Pancreas (tissue), 10 donors: ENCODE results near the gene DCAF16. TPM values are rescaled to one million over a fixed set of nuclear protein-coding genes. Genes with fewer than 3 reads are reported as not detected.
A peak's percentile ranks its signal among the peaks of the same experiment; 100 is the strongest.

Experiments
- ATAC-seq, 4 donors: fragments of 200-7000 bp; cut with Tn5 transposase; one replicate each; pipeline versions ENCODE4 v1.8.0 to v1.9.1; 2020; ENCODE audit warnings: mild to moderate bottlenecking in 4 of 4, moderate library complexity in 4 of 4
- DNase-seq, 6 donors: peaks; one replicate each; pipeline ENCODE4 v3.0.0-alpha.2; 2020
- FAIRE-seq: peaks from 2 replicates; lab custom pipeline; 2012; peaks lifted over from hg19 to GRCh38; lab: Jason Lieb, UNC
- H3K27ac ChIP-seq, 4 donors: fragments of 200-600 bp; sonication (generic); 1 replicate in 3 of 4; 2 replicates in 1 of 4; pipeline versions ENCODE4 v1.5.0 to v1.8.0; 2020
- H3K27me3 ChIP-seq, 4 donors: fragments of 200-600 bp; one replicate each; pipeline ENCODE4 v1.8.0; 2021
- H3K36me3 ChIP-seq, 3 donors: fragments of 200-600 bp; sonication (generic) in 1 of 3; one replicate each; pipeline versions ENCODE4 v1.5.0 to v1.8.0; 2020 to 2021
- H3K4me1 ChIP-seq, 3 donors: fragments of 200-600 bp; one replicate each; pipeline ENCODE4 v1.8.0; 2021
- H3K4me3 ChIP-seq, 4 donors: fragments of 200-600 bp; sonication (generic) in 2 of 4; one replicate each; pipeline versions ENCODE4 v1.5.0 to v1.8.0; 2020 to 2021
- H3K9me3 ChIP-seq, 4 donors: fragments of 200-600 bp; one replicate each; pipeline ENCODE4 v1.8.0; 2021
- CTCF ChIP-seq, 4 donors: fragments of 200-600 bp; sonication (generic) in 3 of 4; IDR thresholded peaks; one replicate each; pipeline versions ENCODE4 v1.5.0 to v1.8.0; 2021; ENCODE audit warnings: antibody characterized with exemption in 4 of 4
- WGBS, 2 donors: extraction: QIAGEN DNeasy Blood & Tissue Kit; methylation state at CpG; one replicate each; pipeline ENCODE4 v1.1.7; 2013; 5-methylcytosine and 5-hydroxymethylcytosine counted together
- intact Hi-C, 3 donors: fragments of 100-400 bp; cut with DNase I; formaldehyde crosslinking; loops; one replicate each; pipeline versions ENCODE4 v1.11.1 to v1.14.2; 2022
- polyA plus RNA-seq, 2 donors: library from polyadenylated mRNA; stranded (reverse); fragments of 200-250 nt; gene quantifications; one replicate each; pipeline ENCODE4 v1.2.3, GENCODE V29; 2013
- total RNA-seq, 6 donors: library from RNA; stranded (reverse); fragmentation: NEBNext Ultra II Directional in 4 of 6; extraction: Animal tissue kit (Norgen Biotek cat#: 25700) in 4 of 6; gene quantifications; one replicate each; pipeline versions ENCODE4 v1.2.1 to v1.2.4, GENCODE V29; 2021 to 2023
- donor health status: healthy with polysubstance abuse.
- donor health status: DM: no; HTN: no; CAD: no; lungs with moderate emphysema.
- donor health status: DM: no; HTN: no; CAD: no.
- donor health status: control.
- donor health status: control.
- donor health status: Bipolar disorder and iron deficiency.
- donor health status: DM: yes; HTN: yes; CAD: no.
- donor health status: DM: no; HTN: no; CAD: no.
- donor health status: DM: no; HTN: no; CAD: no.
- donor health status: DM: yes; HTN: yes; CAD: no.

Gene DCAF16
- total and polyA plus RNA-seq, 8 donors, result 6.4 to 23.5 (median 13.9) TPM

DNA sequence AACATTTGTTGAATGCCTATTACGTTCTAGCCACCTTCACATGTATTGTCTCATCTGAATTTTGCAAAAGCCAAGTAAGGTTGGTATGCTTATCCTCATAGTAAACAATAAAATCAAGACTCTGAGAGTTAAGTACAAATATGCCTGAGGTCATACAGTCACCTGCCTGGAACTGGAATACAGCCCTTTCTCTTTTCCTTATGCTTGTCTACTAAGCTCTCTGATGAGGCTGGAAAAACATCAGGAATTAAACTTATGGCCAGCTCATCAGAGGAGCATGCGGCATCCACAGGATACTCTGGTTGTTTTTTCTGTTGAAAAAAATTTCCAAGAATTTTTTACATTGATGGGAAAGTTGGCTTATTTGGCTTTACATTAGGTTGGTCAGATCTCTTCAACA lies 35.7 kb upstream of the DCAF16 start:
- TF ChIP-seq CTCF (IDR thresholded peaks at IDR 0.05), result no peak
- H3K4me3 ChIP-seq, result no peak overlapping the region
- FAIRE-seq (no peak), ATAC-seq (no peak), DNase-seq (no peak)
- H3K36me3 ChIP-seq, result no peaks in the 10 kb centered on the region
- no peak overlapping the region for H3K27ac ChIP-seq
- H3K4me1 ChIP-seq, result no peaks in the 10 kb centered on the region
- H3K27me3 ChIP-seq, result no peaks in the 10 kb centered on the region
- no peaks in the 10 kb centered on the region for H3K9me3 ChIP-seq
- intact Hi-C loops, result no loop called here
- WGBS, 2 donors, result 87 to 89% methylated on average over 2 of the region's 2 CpGs

DNA sequence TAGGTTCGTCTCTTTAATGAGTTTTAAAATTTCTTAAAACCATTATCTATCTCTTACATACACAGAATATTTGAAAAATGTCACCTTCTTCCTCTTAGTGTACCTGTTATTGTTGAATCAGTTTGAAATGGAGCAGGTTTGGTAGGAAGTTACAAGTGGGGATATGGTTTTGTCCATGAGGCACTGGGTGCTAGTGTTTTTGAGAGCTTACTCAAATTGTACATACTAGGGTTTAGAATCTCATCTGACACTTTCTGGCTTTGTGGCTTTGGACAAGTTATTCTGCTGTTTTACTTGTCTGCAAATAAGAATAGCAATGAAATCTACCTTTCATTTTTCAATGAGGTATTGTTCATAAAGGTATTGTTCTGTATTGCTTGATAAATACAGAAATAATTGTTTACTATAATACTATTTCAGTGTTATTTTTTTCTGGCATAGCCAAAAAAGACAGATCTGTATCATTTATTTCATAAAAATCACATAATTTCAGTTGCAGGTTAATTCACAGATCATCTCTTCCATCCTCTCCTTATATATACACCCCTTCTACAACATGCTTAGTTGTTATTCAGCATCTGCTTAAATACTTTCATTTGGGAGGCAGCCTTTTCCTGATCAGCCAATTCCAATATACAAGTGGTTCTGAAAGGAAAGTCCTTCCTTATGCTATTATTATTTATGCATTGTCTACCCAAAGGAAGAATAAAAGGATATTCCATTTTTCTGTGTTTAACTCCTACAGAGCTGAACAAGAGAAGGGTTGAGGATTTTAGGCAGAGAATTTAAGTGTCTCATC lies 13.5 kb upstream of the DCAF16 start:
- Histone ChIP-seq H3K9me3 (no peaks in the 10 kb centered on the region), H3K36me3 (no peaks in the 10 kb centered on the region), H3K4me1 (no peaks in the 10 kb centered on the region), H3K27me3 (no peaks in the 10 kb centered on the region), H3K27ac (no peak overlapping the region), H3K4me3 (no peak overlapping the region)
- no peak for FAIRE-seq
- no peak for ATAC-seq
- no peak for TF ChIP-seq CTCF (IDR thresholded peaks at IDR 0.05)
- DNase-seq, result no peak
- intact Hi-C loops, result no loop called here
- 74 to 83% methylated on average over 1 of the region's 1 CpG for WGBS, 2 donors

DNA sequence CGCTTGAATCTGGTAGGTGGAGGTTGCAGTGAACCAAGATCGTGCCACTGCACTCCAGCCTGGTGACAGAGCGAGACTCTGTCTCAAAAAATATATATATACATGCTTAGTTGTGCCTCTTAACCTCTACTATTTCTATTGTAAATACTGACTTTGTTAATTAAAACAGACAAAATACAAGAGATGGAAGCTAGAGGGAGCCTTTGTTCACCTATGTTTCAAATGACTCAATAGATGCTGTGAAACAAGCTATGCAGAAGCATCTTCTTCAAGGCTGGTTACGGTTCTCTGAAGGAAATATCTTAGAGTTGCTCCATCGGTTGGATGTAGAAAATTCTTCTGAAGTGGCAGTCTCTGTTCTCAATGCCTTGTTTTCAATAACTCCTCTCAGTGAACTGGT lies 6.5 kb upstream of the DCAF16 start:
- TF ChIP-seq CTCF (IDR thresholded peaks at IDR 0.05), result peak in 2 of 4 donors; percentile 21 to 39
- Histone ChIP-seq H3K36me3 (no peaks in the 10 kb centered on the region), H3K27ac (no peak overlapping the region), H3K27me3 (no peaks in the 10 kb centered on the region), H3K4me1 (no peaks in the 10 kb centered on the region), H3K4me3 (no peak overlapping the region), H3K9me3 (no peaks in the 10 kb centered on the region)
- 55% methylated on average over 5 of the region's 5 CpGs for WGBS, 2 donors
- intact Hi-C loops, result loop anchor here in 2 of 3 donors (10.0 kb wide), 1 partner anchor 778 kb away; no protein-coding TSS in a partner anchor
- ATAC-seq (peak in 3 of 4 donors; percentile 84 to 87 (median 86)), FAIRE-seq (no peak), DNase-seq (no peak)

DNA sequence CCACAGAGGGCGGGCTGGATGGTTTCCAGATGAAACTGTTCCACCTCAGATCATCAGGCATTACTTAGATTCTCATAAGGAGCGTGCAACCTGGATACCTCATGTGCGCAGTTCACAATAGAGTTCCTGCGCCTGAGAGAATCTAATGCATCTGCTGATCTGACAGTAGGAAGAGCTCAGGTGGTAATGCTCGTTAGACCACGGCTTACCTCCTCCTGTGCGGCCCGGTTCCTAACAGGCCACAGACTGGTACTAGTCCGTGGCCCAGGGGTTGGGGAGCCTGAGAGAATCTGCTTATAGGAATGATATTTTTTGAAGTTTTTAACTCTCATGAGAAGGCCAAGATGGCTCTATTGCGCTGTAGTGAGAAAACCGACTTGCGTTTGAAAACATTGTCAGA lies 5.6 kb upstream of the DCAF16 start:
- H3K27me3 ChIP-seq, result no peaks in the 10 kb centered on the region
- ATAC-seq (no peak), DNase-seq (no peak), FAIRE-seq (no peak)
- TF ChIP-seq CTCF (IDR thresholded peaks at IDR 0.05), result no peak
- H3K9me3 ChIP-seq, result no peaks in the 10 kb centered on the region
- no peak overlapping the region for H3K4me3 ChIP-seq
- 94% methylated on average over 12 of the region's 12 CpGs for WGBS, 2 donors
- no peaks in the 10 kb centered on the region for H3K36me3 ChIP-seq
- intact Hi-C loops, result loop anchor here in 2 of 3 donors (10.0 kb wide), 1 partner anchor 779 kb away; no protein-coding TSS in a partner anchor
- peaks cover 0 to 2% (median 0%) of the 10 kb centered on the region in 3 donors for H3K4me1 ChIP-seq
- no peak overlapping the region for H3K27ac ChIP-seq

- H3K27me3 ChIP-seq, result no peaks in the 10 kb centered on the region
- no peak overlapping the region for H3K27ac ChIP-seq
- 80 to 94% methylated on average over 3 of the region's 3 CpGs for WGBS, 2 donors
- peaks cover 2 to 7% (median 4%) of the 10 kb centered on the region in 3 donors for H3K4me1 ChIP-seq
- intact Hi-C loops, result loop anchor here in 2 of 3 donors (10.0 kb wide), 1 partner anchor 781 kb away; no protein-coding TSS in a partner anchor
- no peaks in the 10 kb centered on the region for H3K9me3 ChIP-seq
- no peak for TF ChIP-seq CTCF (IDR thresholded peaks at IDR 0.05)
- no peaks in the 10 kb centered on the region for H3K36me3 ChIP-seq
- no peak for DNase-seq
- FAIRE-seq, result no peak
- H3K4me3 ChIP-seq, result no peak overlapping the region
- ATAC-seq, result no peak
Observed at GRCh38 chr4:17814140-17814539, 3.6 kb upstream of the DCAF16 start.
